H1 (cell line): ENCODE data around the gene CCNY. TPM values are rescaled to one million over a fixed set of nuclear protein-coding genes. Genes with fewer than 3 reads are reported as not detected.

Experiments used
- CTCF ChIA-PET: fragments of 300-600 bp; sonication (Branson Sonifier 250); formaldehyde crosslinking; loops from one replicate; lab custom pipeline; 2021; ENCODE audit not compliant: partially characterized antibody; lab: Charles Lee
- POLR2A ChIA-PET: fragments of 300-600 bp; sonication (Branson Sonifier 250); formaldehyde crosslinking; loops from one replicate; lab custom pipeline; 2021; ENCODE audit warnings: inconsistent platforms; ENCODE audit not compliant: partially characterized antibody; lab: Charles Lee
- DNase-seq, 2 experiments: peaks; one replicate each; pipeline versions ENCODE4 v3.0.0 to v3.0.0-alpha.2; 2010 to 2022; ENCODE audit warnings: low spot score in 2 of 2, low read depth in 1 of 2, mixed read lengths in 1 of 2
- FAIRE-seq: peaks from 2 replicates; lab custom pipeline; 2011; peaks lifted over from hg19 to GRCh38; lab: Jason Lieb, UNC
- H2AFZ ChIP-seq: 2 replicates; pipeline ENCODE4 v1.8.1; 2012; ENCODE audit warnings: low read length, inconsistent platforms
- H2AK5ac ChIP-seq: 2 replicates; pipeline ENCODE4 v1.6.1; 2013; ENCODE audit warnings: low read depth, low read length
- H2BK120ac ChIP-seq: replicated peaks from 2 replicates; pipeline ENCODE3; 2013; ENCODE audit warnings: low read depth, low read length, inconsistent platforms
- H2BK12ac ChIP-seq: 2 replicates; pipeline ENCODE4 v1.6.1; 2013; ENCODE audit warnings: low read depth, low read length
- H2BK15ac ChIP-seq: 2 replicates; pipeline ENCODE4 v1.6.1; 2013; ENCODE audit warnings: low read length
- H2BK20ac ChIP-seq: 2 replicates; pipeline ENCODE4 v1.6.1; 2013; ENCODE audit warnings: low read length
- H2BK5ac ChIP-seq: 2 replicates; pipeline ENCODE4 v1.6.1; 2013; ENCODE audit warnings: low read depth, low read length
- H3K14ac ChIP-seq: 2 replicates; pipeline ENCODE4 v1.6.1; 2013; ENCODE audit warnings: inconsistent platforms; ENCODE audit not compliant: insufficient read length
- H3K18ac ChIP-seq: 2 replicates; pipeline ENCODE4 v1.6.1; 2013; ENCODE audit warnings: low read length; ENCODE audit errors: extremely low read depth
- H3K23ac ChIP-seq: 2 replicates; pipeline ENCODE4 v1.6.1; 2013; ENCODE audit warnings: inconsistent platforms; ENCODE audit not compliant: insufficient read length
- H3K23me2 ChIP-seq: 2 replicates; pipeline ENCODE4 v1.6.1; 2013; ENCODE audit warnings: low read depth, low read length
- H3K27ac ChIP-seq: 2 replicates; pipeline ENCODE4 v1.6.1; 2011; ENCODE audit warnings: low read depth, low read length, inconsistent platforms
- H3K27me3 ChIP-seq, 4 experiments: replicated peaks in 1 of 4; 1 replicate in 1 of 4; 2 replicates in 3 of 4; pipeline versions ENCODE4 v1.6.1 to v1.8.1; 2011 to 2013; ENCODE audit warnings: low read length in 3 of 4, mild to moderate bottlenecking in 3 of 4, inconsistent platforms in 2 of 4, mixed read lengths in 2 of 4, moderate library complexity in 1 of 4; ENCODE audit not compliant: control insufficient read depth in 3 of 4, insufficient read depth in 3 of 4; ENCODE audit errors: extremely low read depth in 1 of 4
- H3K36me3 ChIP-seq, 4 experiments: 2 replicates each; pipeline versions ENCODE4 v1.6.1 to v1.8.1; 2011 to 2013; ENCODE audit warnings: mild to moderate bottlenecking in 4 of 4, low read length in 3 of 4, moderate library complexity in 2 of 4, control low read depth in 1 of 4, inconsistent platforms in 1 of 4; ENCODE audit not compliant: insufficient read depth in 4 of 4, control insufficient read depth in 2 of 4
- H3K4ac ChIP-seq: replicated peaks from 2 replicates; pipeline ENCODE3; 2013; ENCODE audit warnings: low read length, low read depth, mixed read lengths, inconsistent platforms; ENCODE audit not compliant: insufficient read length
- H3K4me1 ChIP-seq, 4 experiments: replicated peaks in 1 of 4; 1 replicate in 1 of 4; 2 replicates in 3 of 4; pipeline versions ENCODE4 v1.6.1 to v1.8.1; 2011 to 2013; ENCODE audit warnings: low read length in 3 of 4, inconsistent platforms in 2 of 4, mixed read lengths in 1 of 4; ENCODE audit not compliant: insufficient read depth in 4 of 4, control insufficient read depth in 3 of 4
- H3K4me2 ChIP-seq, 2 experiments: 2 replicates each; pipeline versions ENCODE4 v1.6.1 to v1.8.1; 2011 to 2013; ENCODE audit warnings: low read depth in 2 of 2, low read length in 2 of 2, control low read depth in 1 of 2, inconsistent platforms in 1 of 2, mild to moderate bottlenecking in 1 of 2; ENCODE audit not compliant: insufficient read depth in 1 of 2
- H3K4me3 ChIP-seq, 4 experiments: fragments of 200-600, 300-600 bp in 1 of 4; sonication (generic), shearing (Covaris generic), sonication (Bioruptor Twin) in 1 of 4; 2 replicates each; pipeline versions ENCODE4 v1.5.1 to v1.8.1; 2011 to 2016; ENCODE audit warnings: low read length in 4 of 4, low read depth in 3 of 4, control low read depth in 2 of 4, inconsistent platforms in 2 of 4, mild to moderate bottlenecking in 2 of 4, mixed read lengths in 1 of 4, moderate library complexity in 1 of 4; ENCODE audit not compliant: insufficient read depth in 2 of 4; ENCODE audit errors: extremely low read depth in 1 of 4
- H3K56ac ChIP-seq: replicated peaks from 2 replicates; pipeline ENCODE3; 2013; ENCODE audit warnings: low read depth, mild to moderate bottlenecking, mixed read lengths, low read length, inconsistent platforms; ENCODE audit not compliant: insufficient read length
- H3K79me1 ChIP-seq: 2 replicates; pipeline ENCODE4 v1.6.1; 2013; ENCODE audit warnings: low read depth, low read length, control low read depth
- H3K79me2 ChIP-seq, 2 experiments: 2 replicates each; pipeline versions ENCODE4 v1.6.1 to v1.8.1; 2012 to 2013; ENCODE audit warnings: low read length in 2 of 2, mild to moderate bottlenecking in 2 of 2, inconsistent platforms in 1 of 2; ENCODE audit not compliant: insufficient read depth in 2 of 2, control insufficient read depth in 1 of 2
- H3K9ac ChIP-seq, 4 experiments: replicated peaks in 1 of 4; 1 replicate in 1 of 4; 2 replicates in 3 of 4; pipeline versions ENCODE4 v1.6.1 to v1.8.1; 2011 to 2013; ENCODE audit warnings: low read depth in 3 of 4, low read length in 3 of 4, control low read depth in 2 of 4, mild to moderate bottlenecking in 2 of 4, moderate library complexity in 2 of 4, inconsistent platforms in 1 of 4; ENCODE audit errors: extremely low read depth in 1 of 4
- H3K9me3 ChIP-seq, 2 experiments: 2 replicates each; pipeline versions ENCODE4 v1.6.1 to v1.8.1; 2012 to 2013; ENCODE audit warnings: mild to moderate bottlenecking in 2 of 2, moderate library complexity in 2 of 2, control low read depth in 1 of 2, inconsistent platforms in 1 of 2, low read depth in 1 of 2, low read length in 1 of 2, mixed read lengths in 1 of 2; ENCODE audit not compliant: insufficient read depth in 2 of 2
- H4K20me1 ChIP-seq, 2 experiments: replicated peaks in 1 of 2; 2 replicates each; pipeline versions ENCODE3 to v1.8.1; 2011 to 2013; ENCODE audit warnings: inconsistent platforms in 2 of 2, low read length in 2 of 2, mild to moderate bottlenecking in 1 of 2; ENCODE audit not compliant: insufficient read depth in 2 of 2, control insufficient read depth in 1 of 2
- H4K5ac ChIP-seq: 2 replicates; pipeline ENCODE4 v1.6.1; 2013; ENCODE audit warnings: low read length, low read depth, mixed read lengths, inconsistent platforms; ENCODE audit not compliant: insufficient read length
- H4K8ac ChIP-seq: 2 replicates; pipeline ENCODE4 v1.8.0; 2013; ENCODE audit warnings: mild to moderate bottlenecking, moderate library complexity, low read length, inconsistent platforms; ENCODE audit not compliant: insufficient read depth; ENCODE audit errors: extremely low read depth
- H4K91ac ChIP-seq: replicated peaks from 2 replicates; pipeline ENCODE3; 2013; ENCODE audit warnings: low read length, mixed read lengths, inconsistent platforms; ENCODE audit not compliant: insufficient read length
- ATF3 ChIP-seq: IDR thresholded peaks from 2 replicates; pipeline ENCODE4 v1.6.1; 2011; ENCODE audit warnings: low read depth, mild to moderate bottlenecking, low read length; ENCODE audit not compliant: insufficient read depth
- CBX5 ChIP-seq: fragments of 300-800, 300-1000 bp; sonication (generic); IDR thresholded peaks from 2 replicates; pipeline ENCODE4 v1.7.1; 2016; ENCODE audit warnings: antibody characterized with exemption, low read length, low read depth
- CBX8 ChIP-seq: fragments of 300-800, 300-1000 bp; sonication (generic); IDR thresholded peaks from 2 replicates; pipeline ENCODE4 v1.7.1; 2016; ENCODE audit warnings: low read depth, low read length, borderline replicate concordance
- CHD1 ChIP-seq: IDR thresholded peaks from 2 replicates; pipeline ENCODE4 v1.6.1; 2012; ENCODE audit warnings: low read depth, low read length, improper control_type of control experiment
- CTBP2 ChIP-seq: IDR thresholded peaks from 2 replicates; pipeline ENCODE4 v1.7.0; 2011; ENCODE audit warnings: borderline replicate concordance, mild to moderate bottlenecking, moderate library complexity, mixed read lengths, low read length; ENCODE audit not compliant: insufficient read depth, insufficient read length
- GTF2F1 ChIP-seq: IDR thresholded peaks from 2 replicates; pipeline ENCODE4 v1.6.1; 2012; ENCODE audit warnings: low read depth, low read length, improper control_type of control experiment, borderline replicate concordance
- KDM4A ChIP-seq: IDR thresholded peaks from one replicate; pipeline ENCODE4 v1.7.1; 2012; ENCODE audit warnings: low read depth, mild to moderate bottlenecking, moderate library complexity, low read length, inconsistent platforms; ENCODE audit not compliant: severe bottlenecking
- NANOG ChIP-seq: IDR thresholded peaks from 2 replicates; pipeline ENCODE4 v1.6.1; 2011; ENCODE audit warnings: low read length, low read depth, mild to moderate bottlenecking, inconsistent platforms; ENCODE audit not compliant: insufficient read depth, poor library complexity, severe bottlenecking
- NRF1 ChIP-seq: IDR thresholded peaks from 2 replicates; pipeline ENCODE4 v1.6.1; 2011; ENCODE audit warnings: mild to moderate bottlenecking, low read depth, low read length, improper control_type of control experiment
- POLR2AphosphoS5 ChIP-seq: IDR thresholded peaks from 2 replicates; pipeline ENCODE4 v1.6.1; 2011; ENCODE audit warnings: low read depth, low read length
- RBBP5 ChIP-seq: IDR thresholded peaks from 2 replicates; pipeline ENCODE4 v1.7.1; 2012; ENCODE audit warnings: low read depth, mild to moderate bottlenecking, inconsistent platforms, low read length, moderate library complexity, borderline replicate concordance
- SP1 ChIP-seq: IDR thresholded peaks from 2 replicates; pipeline ENCODE4 v1.6.1; 2011; ENCODE audit warnings: low read depth, low read length
- SRF ChIP-seq: IDR thresholded peaks from 2 replicates; pipeline ENCODE4 v1.6.1; 2011; ENCODE audit warnings: mild to moderate bottlenecking, low read depth, low read length, moderate library complexity
- TAF1 ChIP-seq: IDR thresholded peaks from 2 replicates; pipeline ENCODE4 v1.6.1; 2011; ENCODE audit warnings: mild to moderate bottlenecking, low read depth, low read length
- ZNF274 ChIP-seq: IDR thresholded peaks from 2 replicates; pipeline ENCODE4 v1.7.0; 2012; ENCODE audit warnings: low read length, borderline replicate concordance; ENCODE audit errors: extremely low read depth
- polyA plus RNA-seq, 7 experiments: library from polyadenylated mRNA; depleted of rRNA in 3 of 7; stranded (reverse) in 5 of 7; unstranded in 2 of 7; fragments of >200 nt in 5 of 7; fragments of 200-250 nt in 2 of 7; gene quantifications; 1 replicate in 5 of 7; 2 replicates in 1 of 7; 4 replicates in 1 of 7; pipeline versions ENCODE4 v1.2.1 to v1.2.3, GENCODE V29; 2011 to 2013; ENCODE audit warnings: missing spikeins in 2 of 7, mixed read lengths in 2 of 7
- total RNA-seq: library from RNA; stranded (reverse); fragmentation: NEBNext Ultra II Directional; extraction: Animal tissue kit (Norgen Biotek cat#: 25700); gene quantifications from 2 replicates; pipeline ENCODE4 v1.2.1, GENCODE V29; 2021

CCNY gene
- total and polyA plus RNA-seq, 2 of the 8 experiments (the other 6 are each of a cell fraction or from before 2014, with no cell fraction given), result 25.3 to 68.2 TPM

GRCh38 chr10:35506741-35507140 lies 170.4 kb downstream of the CCNY start:
- Histone ChIP-seq H3K27ac (no peak overlapping the region), H3K4me2 (no peak overlapping the region), H4K91ac (no peak overlapping the region), H2AK5ac (no peak overlapping the region), H3K56ac (no peak overlapping the region), H2BK12ac (no peak overlapping the region), H3K36me3 (no peaks in the 10 kb centered on the region), H3K18ac (no peak overlapping the region), H3K14ac (no peak overlapping the region), H4K20me1 (no peaks in the 10 kb centered on the region), H4K8ac (no peak overlapping the region), H3K79me1 (no peaks in the 10 kb centered on the region; the same call in 1 of the 2 replicates), H2BK20ac (no peak overlapping the region), H3K4me1 (peaks cover 0 to 10% (median 4%) of the 10 kb centered on the region in 4 experiments; a peak in 3 of 7 replicates), H3K4me3 (no peak overlapping the region), H3K23me2 (no peaks in the 10 kb centered on the region), H3K79me2 (0 out of 4 replicates have a peak, but pooled peaks cover 0 to 2% of the 10 kb centered on the region in 2 experiments), H2BK5ac (no peak overlapping the region), H3K9ac (no peak overlapping the region), H3K4ac (no peak overlapping the region), H2AFZ (no peak overlapping the region), H4K5ac (no peak overlapping the region), H2BK15ac (no peak overlapping the region), H3K9me3 (no peaks in the 10 kb centered on the region), H3K27me3 (no peaks in the 10 kb centered on the region), H3K23ac (no peak overlapping the region), H2BK120ac (no peak overlapping the region)
- DNase-seq, result no peak
- FAIRE-seq, result no peak
- CTCF ChIA-PET, result interaction anchor here (1.0 to 1.3 kb wide), 2 partner anchors 16 to 56 kb away, joined by 3 to 4 read pairs; no protein-coding TSS in a partner anchor
- POLR2A ChIA-PET, result no interaction called here
- TF ChIP-seq CHD1, result no peak
- no peak for TF ChIP-seq GTF2F1
- TF ChIP-seq KDM4A, result no peak
- no peak for TF ChIP-seq CBX5
- TF ChIP-seq RBBP5, result no peak
- TF ChIP-seq NRF1, result no peak
- TF ChIP-seq POLR2AphosphoS5, result no peak
- no peak for TF ChIP-seq CBX8
- TF ChIP-seq SP1, result no peak
- TF ChIP-seq ZNF274, result no peak
- TF ChIP-seq NANOG, result no peak
- TF ChIP-seq ATF3, result no peak
- no peak for TF ChIP-seq TAF1
- TF ChIP-seq SRF, result no peak
- no peak for TF ChIP-seq CTBP2
